Choroid plexus epithelial cell (primary cell): ENCODE measurements around the gene ARID3A.

Source experiments
- DNase-seq: peaks from one replicate; pipeline ENCODE4 v3.0.0-alpha.2; 2010; ENCODE audit warnings: low read depth
- H3K4me3 ChIP-seq: 2 replicates; pipeline ENCODE4 v1.5.1; 2011; ENCODE audit warnings: low read depth, mild to moderate bottlenecking, control low read depth, low read length, moderate library complexity
- CTCF ChIP-seq: conservative IDR thresholded peaks from 2 replicates; pipeline ENCODE4 v1.5.1; 2011; ENCODE audit warnings: low read depth, mild to moderate bottlenecking, control low read depth, inconsistent platforms, low read length, moderate library complexity

Gene ARID3A

DNA sequence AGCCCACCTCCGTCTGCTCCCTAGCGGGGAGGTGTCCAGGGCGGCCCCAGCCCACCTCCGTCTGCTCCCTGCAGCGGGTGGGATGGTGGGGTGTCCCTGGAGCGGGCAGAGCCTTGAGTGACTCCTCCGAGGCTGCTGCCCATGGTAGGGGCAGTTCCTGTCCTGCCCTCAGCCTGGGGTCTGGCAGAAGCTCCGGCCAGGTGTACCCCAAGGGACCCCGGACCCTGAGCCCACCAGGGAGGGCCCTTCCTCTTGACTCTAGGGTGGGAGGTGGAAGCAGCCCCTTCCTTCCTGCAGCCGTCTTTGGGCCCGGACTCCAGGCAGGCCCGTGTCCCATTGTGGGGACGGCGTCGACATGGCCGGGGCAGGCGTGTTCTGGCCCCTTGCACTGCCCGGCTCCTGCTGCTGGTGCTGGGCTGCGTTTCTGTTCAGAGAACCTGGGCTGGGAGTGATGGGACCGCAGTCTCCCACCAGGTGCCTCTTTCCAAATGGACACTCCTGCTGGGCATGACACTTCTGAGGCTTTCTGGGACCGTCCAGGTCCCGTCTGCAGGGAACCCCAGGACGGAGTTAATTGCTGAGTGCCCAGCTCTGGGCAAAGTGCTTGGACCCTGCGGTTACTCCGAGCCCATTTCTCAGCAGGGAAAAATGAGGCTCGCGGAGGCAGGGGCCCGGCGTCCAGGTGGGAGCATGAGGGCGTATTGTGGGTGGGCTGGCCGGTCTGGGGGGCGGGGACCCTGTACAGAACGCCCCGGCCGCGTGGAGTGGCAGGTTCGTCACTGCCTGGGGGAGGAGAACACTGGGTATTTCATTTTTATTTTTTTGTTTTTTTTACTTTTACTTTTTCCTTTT, 19.8 kb downstream of the ARID3A start:
- H3K4me3 ChIP-seq = no peak overlapping the region
- no peak for TF ChIP-seq CTCF
- no peak for DNase-seq

- no peak for DNase-seq
- no peak for TF ChIP-seq CTCF
Observed at GRCh38 chr19:947090-947706, 21.4 kb downstream of the ARID3A start.

DNA sequence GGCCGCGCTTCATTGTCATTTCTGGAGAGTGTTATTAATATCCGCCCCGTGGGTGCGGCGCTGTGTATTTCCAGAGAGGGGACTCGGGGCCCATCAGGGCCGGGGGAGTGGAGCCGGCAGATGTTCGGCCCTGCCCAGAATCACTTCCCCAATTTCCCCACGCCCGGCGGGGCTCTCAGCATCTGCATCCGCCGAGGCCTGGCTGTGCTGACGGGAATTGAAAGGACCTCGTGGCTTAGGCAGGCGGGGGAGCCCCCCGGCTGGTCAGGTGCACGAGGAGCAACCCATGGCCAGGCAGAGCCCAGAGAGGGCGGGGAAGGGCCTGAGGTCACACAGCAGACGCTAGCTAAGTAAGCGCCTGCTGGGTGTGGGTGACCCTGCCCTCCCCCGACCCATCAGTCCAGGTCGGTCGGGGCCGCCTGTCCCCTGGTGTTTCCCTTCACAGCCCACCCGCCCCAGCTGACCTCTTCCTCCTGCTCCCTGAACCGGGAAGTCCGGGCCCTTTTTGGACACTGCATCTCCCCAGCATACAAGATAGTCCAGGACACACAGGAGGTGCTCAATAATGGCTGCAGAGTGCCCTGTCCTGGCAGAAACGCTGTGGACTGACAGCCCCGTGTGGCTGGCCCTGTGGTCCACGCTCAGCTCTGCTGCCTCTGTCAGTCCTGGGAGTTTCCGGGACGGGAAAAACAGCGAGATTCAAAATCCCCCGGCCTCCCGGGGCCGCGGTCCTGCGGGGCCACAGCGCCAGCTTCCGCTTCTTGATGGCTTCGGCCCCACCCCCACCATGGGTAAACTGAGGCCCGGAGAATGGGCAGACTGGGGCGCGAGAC, 22.1 kb downstream of the ARID3A start:
- no peak for DNase-seq
- no peak for TF ChIP-seq CTCF
- H3K4me3 ChIP-seq = no peak overlapping the region

More at GRCh38 chr19:947090-947706, 21.4 kb downstream of the ARID3A start:
- H3K4me3 ChIP-seq = no peak overlapping the region

DNA sequence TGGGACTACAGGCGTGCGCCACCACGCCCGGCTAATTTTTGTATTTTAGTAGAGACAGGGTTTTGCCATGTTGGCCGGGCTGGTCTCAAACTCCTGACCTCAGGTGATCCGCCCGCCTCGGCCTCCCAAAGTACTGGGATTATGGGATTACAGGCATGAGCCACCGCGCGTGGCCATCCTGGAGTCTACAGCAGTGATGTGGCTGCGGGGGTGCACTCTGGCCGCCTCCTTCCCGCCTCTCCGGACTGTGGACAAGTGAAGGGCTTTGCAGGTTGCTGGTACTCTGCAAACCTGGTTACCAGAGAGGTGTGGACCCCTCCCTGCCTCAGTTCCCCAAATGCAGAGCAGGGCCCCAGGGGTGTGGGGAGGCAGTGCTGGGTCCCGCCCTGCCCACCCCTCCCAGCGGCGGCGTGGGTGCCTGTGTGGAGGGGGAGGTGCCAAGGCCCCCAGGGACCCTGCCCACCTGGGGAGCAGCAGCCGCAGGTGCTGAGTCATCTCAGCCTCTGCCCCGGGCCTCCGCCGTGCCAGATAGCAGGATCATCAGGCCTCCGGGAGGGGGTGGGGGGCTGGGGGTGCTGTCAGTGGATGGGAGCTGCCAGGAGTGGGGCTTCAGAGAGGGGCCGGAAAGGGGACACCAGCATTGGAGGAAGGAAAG, 23.1 kb downstream of the ARID3A start:
- no peak overlapping the region for H3K4me3 ChIP-seq
- DNase-seq = peak; percentile 28
- no peak for TF ChIP-seq CTCF

- no peak overlapping the region for H3K4me3 ChIP-seq
- DNase-seq = no peak
- no peak for TF ChIP-seq CTCF
Observed at GRCh38 chr19:950352-951066, 24.7 kb downstream of the ARID3A start.

DNA sequence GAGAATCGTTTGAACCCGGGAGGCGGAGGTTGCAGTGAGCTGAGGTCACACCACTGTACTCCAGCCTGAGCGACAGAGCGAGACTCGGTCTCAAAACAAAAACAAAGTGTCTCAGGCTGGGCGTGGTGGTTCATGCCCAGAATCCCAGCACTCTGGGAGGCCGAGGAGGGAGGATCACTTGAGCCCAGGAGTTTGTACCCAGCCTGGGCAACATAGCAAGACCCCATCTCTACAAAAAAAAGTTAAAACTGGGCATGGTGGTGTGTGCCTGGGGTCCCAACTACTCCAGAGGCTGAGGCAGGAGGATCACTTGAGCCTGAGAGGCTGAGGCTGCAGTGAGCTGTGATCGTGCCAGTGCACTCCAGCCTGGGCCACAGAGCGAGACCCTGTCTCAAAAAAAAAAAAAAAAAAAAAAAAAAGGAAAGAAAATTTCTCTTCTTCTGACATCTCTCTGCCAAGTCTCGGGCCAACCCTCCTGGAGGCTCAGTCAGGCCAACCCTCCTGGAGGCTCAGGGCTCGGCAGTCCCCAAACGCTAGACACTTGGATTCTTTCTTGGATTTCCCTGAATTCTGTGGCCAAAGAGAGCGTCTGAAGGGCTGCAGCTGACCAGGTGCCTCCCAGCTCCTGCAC, 26.3 kb downstream of the ARID3A start:
- no peak overlapping the region for H3K4me3 ChIP-seq
- TF ChIP-seq CTCF = no peak
- no peak for DNase-seq
